GM23248 (cell line): ENCODE results near the gene ACTC1. TPM values are rescaled to one million over a fixed set of nuclear protein-coding genes. Genes with fewer than 3 reads are reported as not detected.

Experiments used
- DNase-seq: peaks from one replicate; pipeline ENCODE4 v3.0.0-alpha.2; 2015
- H2AFZ ChIP-seq: fragments of 200-600 bp; sonication (generic); 2 replicates; pipeline ENCODE4 v1.6.1; 2016; ENCODE audit warnings: antibody characterized with exemption
- H3F3A ChIP-seq: fragments of 200-600 bp; sonication (generic); 2 replicates; pipeline ENCODE4 v1.6.1; 2016; ENCODE audit warnings: mild to moderate bottlenecking, antibody characterized with exemption, mixed run types; ENCODE audit not compliant: insufficient read depth
- H3K27ac ChIP-seq: fragments of 200-600 bp; sonication (generic); 2 replicates; pipeline ENCODE4 v1.5.1; 2016; ENCODE audit warnings: mild to moderate bottlenecking
- H3K27me3 ChIP-seq: fragments of 200-600 bp; sonication (generic); replicated peaks from 2 replicates; pipeline ENCODE4 v1.6.1; 2016; ENCODE audit warnings: mild to moderate bottlenecking; ENCODE audit not compliant: insufficient read depth
- H3K36me3 ChIP-seq: fragments of 200-600 bp; sonication (generic); 2 replicates; pipeline ENCODE4 v1.6.1; 2016; ENCODE audit warnings: low read depth, mild to moderate bottlenecking
- H3K4me1 ChIP-seq: fragments of 200-600 bp; sonication (generic); 2 replicates; pipeline ENCODE4 v1.6.1; 2016; ENCODE audit warnings: mild to moderate bottlenecking; ENCODE audit not compliant: insufficient read depth
- H3K4me2 ChIP-seq: fragments of 200-600 bp; sonication (generic); one replicate; pipeline ENCODE4 v1.6.1; 2016; ENCODE audit warnings: mild to moderate bottlenecking; ENCODE audit not compliant: unreplicated experiment
- H3K4me3 ChIP-seq: fragments of 200-600 bp; sonication (generic); 2 replicates; pipeline ENCODE4 v1.5.1; 2016; ENCODE audit warnings: mild to moderate bottlenecking
- H3K79me2 ChIP-seq: fragments of 200-600 bp; sonication (generic); 2 replicates; pipeline ENCODE4 v1.6.1; 2016; ENCODE audit warnings: mild to moderate bottlenecking; ENCODE audit not compliant: insufficient read depth
- H3K9ac ChIP-seq: fragments of 200-600 bp; sonication (generic); 2 replicates; pipeline ENCODE4 v1.6.1; 2016; ENCODE audit warnings: mild to moderate bottlenecking
- H3K9me2 ChIP-seq: fragments of 200-600 bp; sonication (generic); 2 replicates; pipeline ENCODE4 v1.6.1; 2016; ENCODE audit warnings: mixed run types, mild to moderate bottlenecking, moderate library complexity; ENCODE audit not compliant: insufficient read depth
- H3K9me3 ChIP-seq: fragments of 200-600 bp; sonication (generic); one replicate; pipeline ENCODE4 v1.6.1; 2017; ENCODE audit warnings: low read depth
- H4K20me1 ChIP-seq: fragments of 200-600 bp; sonication (generic); 2 replicates; pipeline ENCODE4 v1.6.0; 2016; ENCODE audit not compliant: insufficient read depth
- EZH2 ChIP-seq: fragments of 200-600 bp; sonication (generic); IDR thresholded peaks from 2 replicates; pipeline ENCODE4 v1.6.1; 2018; ENCODE audit warnings: antibody characterized with exemption, mild to moderate bottlenecking; ENCODE audit not compliant: insufficient read depth, poor library complexity, severe bottlenecking
- EZH2phosphoT487 ChIP-seq: fragments of 200-600 bp; sonication (generic); IDR thresholded peaks from 2 replicates; pipeline ENCODE4 v1.6.1; 2018; ENCODE audit warnings: antibody characterized with exemption, moderate library complexity, mild to moderate bottlenecking, low read depth; ENCODE audit not compliant: insufficient read depth
- WGBS, 2 experiments: methylation state at CpG; one replicate each; pipeline ENCODE4 v1.1.6; 2015 to 2017; ENCODE audit warnings: low lambda C conversion rate in 2 of 2, low coverage in 1 of 2; ENCODE audit errors: missing lambda C conversion rate in 2 of 2; 5-methylcytosine and 5-hydroxymethylcytosine counted together
- in situ Hi-C: fragments of 300-500 bp; cut with MboI; formaldehyde crosslinking; loops from 2 replicates; pipeline ENCODE4 v1.15.0; 2020
- polyA plus RNA-seq: library from polyadenylated mRNA; unstranded; fragments of >200 nt; fragmentation: Nextera tagmentation; extraction: Ambion mirVana; gene quantifications from 2 replicates; pipeline ENCODE4 v1.2.1, GENCODE V29; 2016
- total RNA-seq: library from RNA; depleted of rRNA; stranded (reverse); fragments of >200 nt; shearing (Covaris generic); gene quantifications from 2 replicates; pipeline ENCODE4 v1.2.3, GENCODE V29; 2014; rRNA removed

ACTC1 gene
- total RNA-seq (7.6 and 21.4 TPM in 2 replicates), polyA plus RNA-seq (29.9 and 31.9 TPM in 2 replicates)

DNA sequence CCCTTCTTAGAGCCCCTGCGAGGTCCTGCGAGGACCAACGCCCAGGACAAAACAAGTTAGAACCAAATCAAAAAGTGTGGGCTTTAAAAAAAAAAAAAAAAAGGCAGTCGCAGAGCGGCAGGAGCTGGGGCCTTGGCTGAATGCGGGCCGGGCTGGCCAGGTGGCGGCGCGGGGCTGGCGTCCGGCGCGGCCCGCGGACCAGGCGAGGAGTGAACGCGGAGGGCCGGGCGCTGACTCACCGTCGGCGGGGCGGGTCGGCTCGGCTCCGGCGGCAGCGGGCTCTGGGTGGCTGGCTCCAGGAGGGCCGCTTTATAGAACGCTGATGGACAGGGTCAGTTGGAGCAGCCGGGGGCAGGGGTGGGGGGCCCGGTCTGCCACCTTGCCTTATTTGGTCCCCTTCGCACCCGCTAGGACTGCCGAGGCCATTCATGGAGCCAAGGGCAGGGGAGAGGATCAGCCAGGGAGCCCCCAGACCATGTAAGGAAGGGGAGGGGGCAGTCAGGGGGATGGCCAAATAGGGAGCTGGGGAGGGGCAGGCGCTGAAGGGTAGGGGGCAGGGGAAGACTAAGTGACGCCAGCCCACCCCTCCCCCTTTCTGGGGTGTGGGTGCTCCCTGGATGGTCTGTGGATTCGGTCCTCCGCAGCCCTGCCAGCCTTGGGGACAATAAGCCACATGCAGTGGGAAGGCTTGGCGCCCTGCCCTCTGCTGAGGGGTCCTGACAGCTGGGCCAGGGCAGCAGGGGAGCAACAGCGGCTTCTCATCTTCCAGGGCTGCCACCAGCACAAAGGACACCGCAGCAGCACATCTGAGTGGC, at the start of gene ACTC1:
TSS of gene ACTC1 (minus strand) at position 283 of the 815 bp plus-strand sequence. CDS start 741 bp downstream, outside the sequence.
- Histone ChIP-seq H3F3A (no peaks in the 10 kb centered on the region), H3K9me2 (no peaks in the 10 kb centered on the region), H3K4me3 (peak within 1 kb of the TSS; percentile 62), H3K27ac (no peak within 1 kb of the TSS), H3K79me2 (no peaks in the 10 kb centered on the region), H4K20me1 (no peaks in the 10 kb centered on the region), H3K27me3 (no peaks in the 10 kb centered on the region), H3K36me3 (no peaks in the 10 kb centered on the region), H3K9me3 (no peaks in the 10 kb centered on the region), H2AFZ (peak within 1 kb of the TSS; percentile 75), H3K9ac (peak within 1 kb of the TSS; percentile 72), H3K4me1 (peaks cover 17% of the 10 kb centered on the region; the same call in 1 of the 2 replicates), H3K4me2 (peak within 1 kb of the TSS; percentile 77)
- in situ Hi-C loops: no loop called here
- peak; percentile 89 for DNase-seq
- TF ChIP-seq EZH2phosphoT487 (no peak), EZH2 (no peak)
- 14 to 16% methylated on average over 35 to 44 of the region's 44 CpGs for WGBS, 2 experiments

DNA sequence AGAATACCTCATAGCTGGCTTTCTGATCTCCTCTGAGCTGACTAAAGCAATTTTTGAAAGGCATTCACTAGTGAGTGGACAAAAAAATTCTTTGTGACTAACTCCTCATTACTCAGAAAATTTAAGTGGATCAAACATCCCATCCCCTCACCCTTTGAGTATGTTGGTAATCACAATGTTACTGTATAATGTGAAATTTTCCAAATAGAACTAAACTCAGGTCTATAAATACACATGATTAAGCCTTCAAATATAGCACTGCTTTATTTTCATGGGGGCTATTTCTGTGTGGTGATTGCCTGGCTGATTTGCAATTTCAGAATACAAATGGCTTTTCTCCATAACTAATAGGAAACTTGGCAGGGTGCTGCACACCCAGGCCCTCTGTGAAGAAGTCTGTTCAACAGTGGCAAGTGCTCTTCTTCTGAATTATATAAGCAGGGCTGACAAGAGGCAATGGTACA, 45.9 kb upstream of the ACTC1 start:
- Histone ChIP-seq H3F3A (peaks cover 20% of the 10 kb centered on the region), H3K9me2 (no peaks in the 10 kb centered on the region), H3K27ac (peak overlapping the region; percentile 48), H3K4me1 (peaks cover 29% of the 10 kb centered on the region), H2AFZ (no peak overlapping the region), H3K79me2 (no peaks in the 10 kb centered on the region), H3K4me3 (no peak overlapping the region), H3K9me3 (no peaks in the 10 kb centered on the region), H4K20me1 (no peaks in the 10 kb centered on the region), H3K27me3 (no peaks in the 10 kb centered on the region), H3K9ac (no peak overlapping the region), H3K36me3 (no peaks in the 10 kb centered on the region), H3K4me2 (peak overlapping the region; percentile 10)
- in situ Hi-C loops: no loop called here
- TF ChIP-seq EZH2 (no peak), EZH2phosphoT487 (no peak)
- peak; percentile 78 for DNase-seq

DNA sequence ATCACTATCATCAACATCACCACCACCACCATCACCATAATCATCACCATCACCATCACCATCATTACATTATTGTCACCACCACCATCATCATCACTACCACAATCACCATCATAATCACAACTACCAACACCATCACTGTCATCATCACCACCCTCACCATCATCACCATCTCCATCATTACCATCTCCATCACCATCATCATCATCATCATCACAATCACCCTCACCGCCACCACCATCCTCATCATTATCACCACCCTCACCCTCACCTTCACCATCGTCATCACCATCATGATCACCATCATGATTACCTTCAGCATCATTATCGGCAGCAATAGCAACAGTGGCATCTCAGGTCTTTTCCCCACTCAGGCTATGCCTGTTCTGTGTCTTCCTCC, 42.9 kb upstream of the ACTC1 start:
- DNase-seq: no peak

DNA sequence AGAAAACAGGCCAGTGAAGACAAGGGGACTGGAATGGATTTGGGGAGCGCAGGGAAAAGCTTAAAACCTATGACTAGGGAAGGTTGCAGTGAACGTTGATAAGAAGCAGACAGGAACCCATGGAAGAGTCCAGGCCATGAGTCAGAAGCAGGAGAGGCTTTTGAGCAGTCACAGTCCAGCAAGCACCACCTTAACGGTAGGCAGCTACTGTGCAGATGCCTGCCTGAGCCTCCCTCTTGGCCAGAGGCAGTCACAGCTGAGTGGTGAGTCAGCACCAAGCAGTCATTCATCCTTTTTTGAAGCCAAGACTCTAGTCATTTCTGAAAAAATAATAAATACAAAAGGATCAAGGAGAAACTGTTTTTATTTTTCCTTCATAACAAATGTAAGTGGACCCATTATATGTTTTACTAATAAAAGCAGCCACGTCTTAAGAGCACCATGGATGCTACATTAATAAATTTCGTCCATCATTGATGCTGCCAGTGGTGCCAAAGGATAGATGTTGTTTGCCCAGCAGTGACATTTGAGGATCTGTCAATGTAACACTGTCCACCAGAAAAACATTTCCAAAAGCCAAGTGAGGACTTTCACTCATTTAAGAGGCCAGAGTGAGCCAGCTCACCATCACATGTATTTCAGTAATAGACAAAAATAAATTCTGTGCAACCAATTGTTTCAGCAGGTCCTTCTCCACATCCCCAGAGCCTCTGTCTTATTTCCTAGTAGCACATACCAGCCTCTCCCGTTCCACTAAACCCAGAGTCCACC, 42.1 kb upstream of the ACTC1 start:
- no peaks in the 10 kb centered on the region for H4K20me1 ChIP-seq
- peak overlapping the region; percentile 49 for H3K27ac ChIP-seq
- H3K27me3 ChIP-seq: no peaks in the 10 kb centered on the region
- H2AFZ ChIP-seq: no peak overlapping the region
- in situ Hi-C loops: no loop called here
- H3K4me3 ChIP-seq: no peak overlapping the region
- TF ChIP-seq EZH2phosphoT487 (no peak), EZH2 (no peak)
- H3K36me3 ChIP-seq: no peaks in the 10 kb centered on the region; the same call in 1 of the 2 replicates
- H3K4me2 ChIP-seq: peak overlapping the region; percentile 27
- DNase-seq: peak; percentile 90
- H3K4me1 ChIP-seq: peaks cover 29% of the 10 kb centered on the region
- H3F3A ChIP-seq: peaks cover 20% of the 10 kb centered on the region
- H3K9me3 ChIP-seq: peaks cover 11% of the 10 kb centered on the region
- no peak overlapping the region for H3K9ac ChIP-seq
- no peaks in the 10 kb centered on the region for H3K79me2 ChIP-seq
- WGBS, 2 experiments: 25 to 26% methylated on average over 6 of the region's 6 CpGs
- H3K9me2 ChIP-seq: no peaks in the 10 kb centered on the region

More for the DNA sequence above, 42.9 kb upstream of the ACTC1 start:
- H3F3A ChIP-seq: peaks cover 20% of the 10 kb centered on the region
- TF ChIP-seq EZH2phosphoT487 (no peak), EZH2 (no peak)
- H3K9me3 ChIP-seq: peaks cover 11% of the 10 kb centered on the region
- H3K27ac ChIP-seq: no peak overlapping the region
- H3K9me2 ChIP-seq: no peaks in the 10 kb centered on the region
- peaks cover 29% of the 10 kb centered on the region for H3K4me1 ChIP-seq
- H3K4me3 ChIP-seq: no peak overlapping the region
- no peaks in the 10 kb centered on the region for H3K27me3 ChIP-seq
- 92 to 97% methylated on average over 3 of the region's 3 CpGs for WGBS, 2 experiments
- in situ Hi-C loops: no loop called here
- no peaks in the 10 kb centered on the region for H3K79me2 ChIP-seq
- no peak overlapping the region for H3K4me2 ChIP-seq
- H3K36me3 ChIP-seq: no peaks in the 10 kb centered on the region; the same call in 1 of the 2 replicates
- no peak overlapping the region for H3K9ac ChIP-seq
- H4K20me1 ChIP-seq: no peaks in the 10 kb centered on the region
- no peak overlapping the region for H2AFZ ChIP-seq
